Mammary epithelial cell (primary cell): Measurements from ENCODE around the gene SCMH1.

Experiments
- EZH2 ChIP-seq: IDR thresholded peaks from 2 replicates; pipeline ENCODE4 v1.6.1; 2012; ENCODE audit warnings: low read length, inconsistent platforms, borderline replicate concordance
- TF ChIP-seq, protein P1 (sequence below), 2 donors: IDR thresholded peaks in 1 of 2; conservative IDR thresholded peaks in 1 of 2; 2 replicates each; pipeline ENCODE4 v1.5.1; 2011 to 2012; ENCODE audit warnings: inconsistent platforms in 2 of 2, low read length in 2 of 2, mild to moderate bottlenecking in 2 of 2, control low read depth in 1 of 2, low read depth in 1 of 2; ENCODE audit not compliant: insufficient read depth in 1 of 2; ENCODE audit errors: extremely low read depth in 1 of 2

DNA sequence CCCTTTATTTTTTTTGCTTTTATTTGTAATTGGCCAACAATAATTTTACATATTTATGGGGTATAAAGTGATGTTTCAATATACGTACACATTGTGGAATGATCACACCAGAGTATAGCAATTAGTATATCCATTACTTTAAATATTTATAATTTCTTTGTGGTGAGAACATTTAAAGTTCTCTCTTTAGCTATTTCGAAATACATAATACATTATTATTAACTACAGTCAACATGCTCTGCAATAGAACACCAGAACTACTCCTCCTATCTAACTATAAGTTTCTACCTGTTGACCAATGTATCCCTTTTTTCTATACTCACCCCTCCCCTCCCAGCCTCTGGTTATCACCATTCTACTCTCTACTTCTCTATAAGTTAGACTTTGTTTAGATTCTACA lies 77.4 kb downstream of the SCMH1 start:
- TF ChIP-seq EZH2 = no peak
- TF ChIP-seq, protein P1, sequence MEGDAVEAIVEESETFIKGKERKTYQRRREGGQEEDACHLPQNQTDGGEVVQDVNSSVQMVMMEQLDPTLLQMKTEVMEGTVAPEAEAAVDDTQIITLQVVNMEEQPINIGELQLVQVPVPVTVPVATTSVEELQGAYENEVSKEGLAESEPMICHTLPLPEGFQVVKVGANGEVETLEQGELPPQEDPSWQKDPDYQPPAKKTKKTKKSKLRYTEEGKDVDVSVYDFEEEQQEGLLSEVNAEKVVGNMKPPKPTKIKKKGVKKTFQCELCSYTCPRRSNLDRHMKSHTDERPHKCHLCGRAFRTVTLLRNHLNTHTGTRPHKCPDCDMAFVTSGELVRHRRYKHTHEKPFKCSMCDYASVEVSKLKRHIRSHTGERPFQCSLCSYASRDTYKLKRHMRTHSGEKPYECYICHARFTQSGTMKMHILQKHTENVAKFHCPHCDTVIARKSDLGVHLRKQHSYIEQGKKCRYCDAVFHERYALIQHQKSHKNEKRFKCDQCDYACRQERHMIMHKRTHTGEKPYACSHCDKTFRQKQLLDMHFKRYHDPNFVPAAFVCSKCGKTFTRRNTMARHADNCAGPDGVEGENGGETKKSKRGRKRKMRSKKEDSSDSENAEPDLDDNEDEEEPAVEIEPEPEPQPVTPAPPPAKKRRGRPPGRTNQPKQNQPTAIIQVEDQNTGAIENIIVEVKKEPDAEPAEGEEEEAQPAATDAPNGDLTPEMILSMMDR (conservative IDR thresholded peaks at IDR 0.05 in 1 of 2, IDR thresholded peaks at IDR 0.05 in 1 of 2; ENCODE audit: extremely low read depth in 1 of 2, insufficient read depth in 1 of 2, low read depth in 1 of 2, low read length in 2 of 2) = no peak
